ENCODE results near the gene CDC42BPA.

DNA sequence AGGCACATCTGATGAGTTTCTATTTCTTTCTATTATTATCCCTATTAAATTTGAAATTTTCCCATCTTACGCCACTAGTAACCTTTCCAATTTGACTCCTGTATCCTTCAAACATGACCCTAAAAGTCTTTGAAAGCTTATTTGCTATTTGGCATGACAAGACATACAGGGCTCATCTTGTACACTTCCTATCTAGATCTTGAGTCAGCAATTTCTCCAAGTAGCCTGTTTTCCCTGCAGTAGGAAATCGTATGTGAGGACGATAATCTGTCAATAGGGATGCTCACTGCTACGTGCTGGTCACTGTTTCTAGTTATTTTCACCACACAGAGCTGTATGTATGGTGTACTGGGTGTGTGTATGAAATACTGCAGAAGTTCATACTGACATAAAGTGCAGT lies 142.7 kb downstream of the CDC42BPA start:
- TF ChIP-seq, protein P1, sequence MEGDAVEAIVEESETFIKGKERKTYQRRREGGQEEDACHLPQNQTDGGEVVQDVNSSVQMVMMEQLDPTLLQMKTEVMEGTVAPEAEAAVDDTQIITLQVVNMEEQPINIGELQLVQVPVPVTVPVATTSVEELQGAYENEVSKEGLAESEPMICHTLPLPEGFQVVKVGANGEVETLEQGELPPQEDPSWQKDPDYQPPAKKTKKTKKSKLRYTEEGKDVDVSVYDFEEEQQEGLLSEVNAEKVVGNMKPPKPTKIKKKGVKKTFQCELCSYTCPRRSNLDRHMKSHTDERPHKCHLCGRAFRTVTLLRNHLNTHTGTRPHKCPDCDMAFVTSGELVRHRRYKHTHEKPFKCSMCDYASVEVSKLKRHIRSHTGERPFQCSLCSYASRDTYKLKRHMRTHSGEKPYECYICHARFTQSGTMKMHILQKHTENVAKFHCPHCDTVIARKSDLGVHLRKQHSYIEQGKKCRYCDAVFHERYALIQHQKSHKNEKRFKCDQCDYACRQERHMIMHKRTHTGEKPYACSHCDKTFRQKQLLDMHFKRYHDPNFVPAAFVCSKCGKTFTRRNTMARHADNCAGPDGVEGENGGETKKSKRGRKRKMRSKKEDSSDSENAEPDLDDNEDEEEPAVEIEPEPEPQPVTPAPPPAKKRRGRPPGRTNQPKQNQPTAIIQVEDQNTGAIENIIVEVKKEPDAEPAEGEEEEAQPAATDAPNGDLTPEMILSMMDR (IDR thresholded peaks at IDR 0.05), result no peak
- no peak for TF ChIP-seq POLR2A (IDR thresholded peaks at IDR 0.05)
